ENCODE measurements around the gene ZFP92.
"Not testable (repeated sequence)": the region's sequence is repeated elsewhere in the genome, so short reads cannot be mapped to it uniquely, and the experiment has no call there.

DNA sequence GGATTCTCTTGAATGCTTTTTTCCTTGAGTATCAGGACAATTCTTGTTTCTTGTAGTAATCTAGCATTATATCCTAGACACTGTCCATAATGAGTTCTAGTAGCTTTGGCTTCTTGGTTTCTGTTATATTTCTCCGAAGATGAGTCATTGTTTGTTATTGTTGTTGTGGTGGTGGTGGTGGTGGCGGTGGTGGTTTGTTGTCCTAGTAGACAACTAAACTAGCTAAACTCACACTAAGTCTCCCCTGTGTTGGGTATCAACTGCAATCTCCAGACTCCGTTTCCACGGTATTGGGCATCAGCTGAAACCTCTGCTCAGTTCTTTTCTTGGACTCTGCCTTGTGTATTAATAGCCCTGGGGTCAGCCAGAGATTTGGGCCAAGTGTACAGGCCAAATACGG, 6.9 kb upstream of the ZFP92 start:
- not testable (repeated sequence) for TF ChIP-seq CTCF, POLR2A, EP300 (IDR thresholded peaks at IDR 0.05)
